VCaP (cell line): ENCODE measurements around the gene GJB2.

Source experiments
- H3K27ac ChIP-seq: fragments of 450-650 bp; 2 replicates; pipeline ENCODE4 v1.5.1; 2017
- TF ChIP-seq, protein P1 (sequence below): fragments of 450-650 bp; conservative IDR thresholded peaks from 2 replicates; pipeline ENCODE4 v1.5.1; 2017; ENCODE audit warnings: mild to moderate bottlenecking, moderate library complexity

The GJB2 gene

DNA sequence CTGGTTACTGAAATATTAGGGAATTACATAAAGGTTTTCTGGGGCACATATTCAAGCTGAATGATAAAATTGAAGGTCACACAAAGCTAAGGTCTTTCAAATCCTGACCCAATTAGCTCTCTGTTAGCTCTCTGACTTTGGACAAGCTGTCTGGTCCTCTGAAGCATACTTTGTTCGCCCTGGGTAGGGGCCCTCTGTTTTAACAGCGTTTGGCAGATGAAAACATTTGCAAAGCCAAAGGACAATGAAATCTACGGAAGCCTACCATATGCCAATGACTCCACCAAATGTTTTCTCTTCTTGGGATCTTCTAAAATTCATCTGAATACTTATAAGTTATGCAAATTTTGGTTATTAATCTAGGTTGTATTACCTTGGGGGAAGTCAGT, 17.3 kb downstream of the GJB2 start:
- no peak overlapping the region; the same call in 1 of the 2 replicates for H3K27ac ChIP-seq
- TF ChIP-seq, protein P1, sequence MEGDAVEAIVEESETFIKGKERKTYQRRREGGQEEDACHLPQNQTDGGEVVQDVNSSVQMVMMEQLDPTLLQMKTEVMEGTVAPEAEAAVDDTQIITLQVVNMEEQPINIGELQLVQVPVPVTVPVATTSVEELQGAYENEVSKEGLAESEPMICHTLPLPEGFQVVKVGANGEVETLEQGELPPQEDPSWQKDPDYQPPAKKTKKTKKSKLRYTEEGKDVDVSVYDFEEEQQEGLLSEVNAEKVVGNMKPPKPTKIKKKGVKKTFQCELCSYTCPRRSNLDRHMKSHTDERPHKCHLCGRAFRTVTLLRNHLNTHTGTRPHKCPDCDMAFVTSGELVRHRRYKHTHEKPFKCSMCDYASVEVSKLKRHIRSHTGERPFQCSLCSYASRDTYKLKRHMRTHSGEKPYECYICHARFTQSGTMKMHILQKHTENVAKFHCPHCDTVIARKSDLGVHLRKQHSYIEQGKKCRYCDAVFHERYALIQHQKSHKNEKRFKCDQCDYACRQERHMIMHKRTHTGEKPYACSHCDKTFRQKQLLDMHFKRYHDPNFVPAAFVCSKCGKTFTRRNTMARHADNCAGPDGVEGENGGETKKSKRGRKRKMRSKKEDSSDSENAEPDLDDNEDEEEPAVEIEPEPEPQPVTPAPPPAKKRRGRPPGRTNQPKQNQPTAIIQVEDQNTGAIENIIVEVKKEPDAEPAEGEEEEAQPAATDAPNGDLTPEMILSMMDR = no peak

DNA sequence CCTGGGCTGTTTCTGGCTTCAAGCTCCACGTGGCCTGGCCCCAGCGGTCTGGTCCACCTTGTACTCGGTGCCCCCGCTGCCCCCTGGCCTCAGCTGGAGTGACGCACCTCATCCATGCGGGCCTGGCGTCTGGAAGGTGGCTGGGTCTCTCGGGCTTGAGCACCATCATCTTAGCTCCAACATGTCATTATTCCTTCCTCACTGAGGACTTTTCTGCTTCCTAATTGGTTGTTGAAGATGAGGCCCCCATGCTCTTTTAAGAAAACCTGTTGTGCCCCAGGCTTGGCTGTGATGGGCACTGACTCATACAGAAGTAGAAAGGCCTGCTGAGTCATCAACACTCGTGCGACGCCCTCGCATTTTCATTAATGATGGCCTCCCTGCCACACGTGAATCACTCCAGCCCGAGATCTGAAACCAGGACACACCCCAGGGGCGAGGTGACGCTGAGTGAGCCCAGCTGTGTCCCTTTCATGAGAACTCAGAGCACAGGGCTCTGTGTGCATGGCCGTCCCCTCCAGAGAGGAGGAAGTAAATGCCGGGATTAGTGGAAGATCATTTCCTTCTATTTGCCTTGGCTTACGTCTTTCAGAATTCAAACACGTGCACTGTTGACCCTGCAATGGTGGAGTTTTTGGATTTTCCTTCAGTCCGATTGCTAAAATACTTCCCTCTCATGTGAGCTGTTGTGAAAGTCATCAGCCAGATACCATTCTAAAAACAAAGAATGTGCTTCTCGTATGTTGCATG, 17.9 kb downstream of the GJB2 start:
- TF ChIP-seq, protein P1 = no peak
- no peak overlapping the region; the same call in 1 of the 2 replicates for H3K27ac ChIP-seq

DNA sequence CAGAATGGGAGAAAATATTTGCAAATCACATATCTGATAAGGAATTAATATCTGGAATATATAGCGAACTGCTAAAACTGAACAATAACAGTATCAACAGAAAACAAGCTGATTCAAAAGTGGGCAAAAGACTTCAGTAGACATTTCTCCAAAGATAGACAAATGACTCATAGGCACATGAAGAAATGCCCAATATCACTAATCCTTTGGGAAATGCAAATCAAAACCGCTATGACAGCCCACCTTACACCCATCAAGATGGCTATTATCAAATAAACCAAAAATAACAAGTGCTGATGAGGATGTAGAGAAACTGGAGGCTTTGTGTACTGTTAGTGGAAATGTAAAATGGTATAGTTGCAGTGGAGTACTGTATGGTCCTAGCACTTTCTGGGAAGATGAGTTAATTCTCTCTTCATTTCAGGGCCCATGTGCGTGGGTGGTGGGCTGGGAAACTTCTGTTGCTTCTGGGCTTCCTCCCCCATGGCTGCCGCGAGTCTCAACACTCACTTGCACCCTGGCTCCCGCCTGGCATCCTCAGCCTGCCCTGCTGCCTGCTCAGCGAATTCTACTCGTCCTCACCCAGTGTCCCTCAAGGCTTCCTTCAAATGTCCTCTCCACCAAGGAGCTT, 19.5 kb downstream of the GJB2 start:
- no peak overlapping the region for H3K27ac ChIP-seq
- TF ChIP-seq, protein P1 = no peak

DNA sequence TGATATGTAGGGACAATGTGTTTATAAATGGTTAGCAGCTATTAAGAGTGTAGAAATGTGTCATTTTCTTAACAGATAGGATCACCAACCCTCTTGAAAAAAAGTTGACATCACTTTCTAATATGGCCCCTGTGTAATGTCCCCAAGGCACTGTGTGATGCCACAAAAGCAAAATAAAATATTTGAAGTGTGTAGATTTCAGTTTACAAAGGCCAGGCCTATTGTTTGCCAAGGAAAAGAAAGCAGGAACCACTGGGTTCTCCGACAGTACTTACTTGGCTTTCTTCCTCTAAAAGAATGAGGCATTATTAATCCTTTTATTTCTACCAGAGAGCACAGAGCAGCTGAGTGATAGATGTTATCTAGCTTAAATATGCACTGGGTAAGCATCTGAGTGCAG, 21.4 kb downstream of the GJB2 start:
- TF ChIP-seq, protein P1 = no peak
- H3K27ac ChIP-seq = peak overlapping the region; percentile 82

DNA sequence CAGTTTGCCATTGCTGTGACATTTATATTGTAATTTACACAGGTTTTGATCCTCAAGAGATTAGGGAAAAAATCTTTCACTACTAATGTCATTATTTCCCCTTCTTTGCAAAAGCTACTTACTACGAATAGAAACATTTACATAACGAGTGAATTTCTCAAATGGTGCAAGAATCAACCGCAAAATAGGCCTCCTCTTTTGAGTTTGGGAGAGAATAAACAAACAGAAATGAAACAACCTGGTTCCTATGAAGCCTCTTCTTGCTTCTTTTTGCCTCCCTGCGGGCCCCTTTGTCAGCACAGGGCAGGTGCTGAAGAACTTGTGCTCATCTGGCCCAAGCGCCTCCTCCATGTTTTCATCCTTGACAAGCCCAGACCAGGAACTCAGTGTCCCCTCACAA, 21.8 kb downstream of the GJB2 start:
- H3K27ac ChIP-seq = peak overlapping the region; percentile 82
- TF ChIP-seq, protein P1 = no peak

DNA sequence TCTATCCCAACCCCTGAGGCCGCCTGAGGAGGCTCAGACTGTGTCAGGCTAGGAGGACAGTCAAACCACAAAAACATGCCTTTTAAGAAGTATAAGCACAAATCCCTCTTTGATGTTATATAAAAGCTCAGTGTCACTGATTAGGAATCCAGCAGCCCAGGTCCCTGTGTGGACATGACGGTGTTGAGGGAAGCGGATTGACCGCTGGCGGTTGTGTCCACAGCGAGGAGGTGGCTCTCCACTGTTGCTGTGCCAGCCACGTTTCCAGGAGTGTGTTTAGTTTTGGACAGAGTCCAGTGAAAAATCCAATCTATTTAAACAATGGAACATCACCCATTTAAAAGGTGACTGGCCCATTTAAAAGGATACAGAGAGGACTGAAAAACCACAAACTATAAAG, 24.3 kb downstream of the GJB2 start:
- TF ChIP-seq, protein P1 = no peak
- peak overlapping the region; percentile 82 for H3K27ac ChIP-seq

DNA sequence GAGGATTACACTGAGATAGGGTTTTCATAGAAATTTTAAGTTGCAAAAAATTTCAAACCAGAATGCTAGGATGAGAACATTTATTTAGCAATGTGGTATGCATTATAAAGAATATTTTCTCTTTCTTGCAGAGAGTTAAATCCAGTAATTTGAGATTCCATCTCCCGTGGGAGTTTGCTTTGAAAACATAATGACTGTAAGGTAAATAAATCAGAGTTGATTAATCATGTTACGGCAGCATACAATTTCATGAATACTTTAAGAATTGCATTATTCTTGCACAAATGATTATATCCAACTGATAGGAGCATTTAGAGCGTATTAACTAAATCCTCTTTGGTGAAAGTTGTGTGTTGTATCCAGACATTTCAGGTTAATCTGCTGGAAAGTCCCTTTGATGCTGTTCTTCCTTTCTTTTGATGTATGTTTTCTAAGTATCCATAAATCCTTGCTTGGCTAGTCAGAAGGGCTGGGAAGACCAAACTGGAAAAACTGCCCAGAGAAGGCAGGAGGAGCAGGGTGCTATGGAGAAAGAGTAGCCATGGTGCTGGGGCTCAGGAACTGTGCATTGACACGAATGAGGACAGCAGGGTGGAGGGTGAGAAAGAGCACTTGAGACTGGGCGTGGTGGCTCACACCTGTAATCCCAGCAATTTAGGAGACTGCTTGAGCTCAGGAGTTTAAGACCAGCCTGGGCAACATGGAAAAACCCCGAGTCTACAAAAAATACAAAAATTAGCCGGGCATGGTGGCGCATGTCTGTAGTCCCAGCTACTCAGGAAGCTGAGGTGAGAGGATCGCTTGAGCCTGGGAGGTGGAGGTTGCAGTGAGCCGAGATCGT, 27.1 kb downstream of the GJB2 start:
- TF ChIP-seq, protein P1 = no peak
- peak overlapping the region; percentile 92 for H3K27ac ChIP-seq
